Breast epithelium (tissue), 4 donors: ENCODE measurements around the gene DRC3. TPM values are rescaled to one million over a fixed set of nuclear protein-coding genes. Genes with fewer than 3 reads are reported as not detected.

Experiments used
- DNase-seq, 2 donors: peaks; one replicate each; pipeline ENCODE4 v3.0.0-alpha.2; 2019; ENCODE audit warnings: low spot score in 2 of 2
- H3K27ac ChIP-seq, 2 donors: fragments of 200-600 bp; sonication (generic) in 1 of 2; one replicate each; pipeline ENCODE4 v1.5.1; 2016 to 2019; ENCODE audit warnings: mild to moderate bottlenecking in 1 of 2
- H3K27me3 ChIP-seq, 2 donors: fragments of 200-600 bp; sonication (generic) in 1 of 2; one replicate each; pipeline versions ENCODE4 v1.5.1 to v1.6.0; 2017 to 2019; ENCODE audit warnings: control low read depth in 1 of 2, mild to moderate bottlenecking in 1 of 2
- H3K36me3 ChIP-seq: fragments of 200-600 bp; one replicate; pipeline ENCODE4 v1.5.1; 2019
- H3K4me1 ChIP-seq, 2 donors: fragments of 200-600 bp; sonication (generic); one replicate each; pipeline ENCODE4 v1.5.1; 2016 to 2019; ENCODE audit warnings: control low read depth in 1 of 2
- H3K4me3 ChIP-seq, 3 donors: fragments of 200-600 bp; sonication (generic); 1 replicate in 2 of 3; 2 replicates in 1 of 3; pipeline ENCODE4 v1.5.1; 2016 to 2019; ENCODE audit warnings: mild to moderate bottlenecking in 3 of 3, moderate library complexity in 2 of 3
- H3K9me3 ChIP-seq, 2 donors: fragments of 200-600 bp; sonication (generic) in 1 of 2; one replicate each; pipeline ENCODE4 v1.5.1; 2016 to 2019; ENCODE audit warnings: control low read depth in 1 of 2
- POLR2A ChIP-seq: fragments of 450-650 bp; IDR thresholded peaks from one replicate; pipeline ENCODE4 v1.6.1; 2016; ENCODE audit warnings: antibody characterized with exemption, mild to moderate bottlenecking, moderate library complexity
- POLR2AphosphoS5 ChIP-seq, 3 donors: sonication (generic); formaldehyde crosslinking; IDR thresholded peaks; one replicate each; pipeline ENCODE4 v1.6.1; 2017; ENCODE audit warnings: antibody characterized with exemption in 3 of 3
- intact Hi-C: fragments of 100-400 bp; cut with DNase I; formaldehyde crosslinking; loops from one replicate; pipeline ENCODE4 v1.15.1; 2023; ENCODE audit warnings: low total_unique reads
- total RNA-seq, 3 donors: library from RNA; depleted of rRNA; stranded (reverse); fragments of >200 nt; gene quantifications; one replicate each; pipeline ENCODE4 v1.1.0, GENCODE V29; 2016
- TF ChIP-seq, protein P1 (sequence below), 3 donors: fragments of 450-650 bp; IDR thresholded peaks; one replicate each; pipeline ENCODE4 v1.5.1; 2016 to 2017; ENCODE audit warnings: antibody characterized with exemption in 3 of 3, mild to moderate bottlenecking in 3 of 3, moderate library complexity in 3 of 3

Gene DRC3
- total RNA-seq, 3 donors from 2014 or later: 0.96 to 18.0 (median 10.5) TPM

DNA sequence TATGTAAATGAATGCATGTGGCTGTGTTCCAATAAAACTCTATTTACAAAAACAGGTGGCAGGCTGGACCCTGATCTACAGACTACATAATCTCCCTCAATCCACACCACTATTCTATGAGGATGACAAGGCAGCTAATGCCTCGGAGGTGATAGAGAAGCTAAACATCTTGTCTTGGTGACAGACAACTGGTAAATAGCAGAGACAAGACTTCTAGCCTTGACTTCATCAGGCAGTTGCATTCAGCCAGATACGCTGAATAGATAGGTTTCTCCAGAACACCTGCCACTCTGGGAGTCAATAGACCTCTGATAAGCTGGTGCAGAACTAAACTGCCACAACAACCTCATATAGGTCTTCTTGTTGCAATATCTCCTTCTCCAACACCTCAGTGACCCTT, 63.0 kb downstream of the DRC3 start:
- DNase-seq: no peak
- Histone ChIP-seq H3K4me1 (peaks cover 10 to 13% of the 10 kb centered on the region in 2 donors), H3K4me3 (no peak overlapping the region), H3K27me3 (no peaks in the 10 kb centered on the region), H3K27ac (no peak overlapping the region), H3K36me3 (no peaks in the 10 kb centered on the region), H3K9me3 (no peaks in the 10 kb centered on the region)
- TF ChIP-seq POLR2A (no peak), POLR2AphosphoS5 (IDR thresholded peaks at IDR 0.05) (no peak)
- TF ChIP-seq, protein P1, sequence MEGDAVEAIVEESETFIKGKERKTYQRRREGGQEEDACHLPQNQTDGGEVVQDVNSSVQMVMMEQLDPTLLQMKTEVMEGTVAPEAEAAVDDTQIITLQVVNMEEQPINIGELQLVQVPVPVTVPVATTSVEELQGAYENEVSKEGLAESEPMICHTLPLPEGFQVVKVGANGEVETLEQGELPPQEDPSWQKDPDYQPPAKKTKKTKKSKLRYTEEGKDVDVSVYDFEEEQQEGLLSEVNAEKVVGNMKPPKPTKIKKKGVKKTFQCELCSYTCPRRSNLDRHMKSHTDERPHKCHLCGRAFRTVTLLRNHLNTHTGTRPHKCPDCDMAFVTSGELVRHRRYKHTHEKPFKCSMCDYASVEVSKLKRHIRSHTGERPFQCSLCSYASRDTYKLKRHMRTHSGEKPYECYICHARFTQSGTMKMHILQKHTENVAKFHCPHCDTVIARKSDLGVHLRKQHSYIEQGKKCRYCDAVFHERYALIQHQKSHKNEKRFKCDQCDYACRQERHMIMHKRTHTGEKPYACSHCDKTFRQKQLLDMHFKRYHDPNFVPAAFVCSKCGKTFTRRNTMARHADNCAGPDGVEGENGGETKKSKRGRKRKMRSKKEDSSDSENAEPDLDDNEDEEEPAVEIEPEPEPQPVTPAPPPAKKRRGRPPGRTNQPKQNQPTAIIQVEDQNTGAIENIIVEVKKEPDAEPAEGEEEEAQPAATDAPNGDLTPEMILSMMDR (IDR thresholded peaks at IDR 0.05): no peak
- intact Hi-C loops: loop anchor here (10.0 kb wide), 1 partner anchor 221 kb away; no protein-coding TSS in a partner anchor

DNA sequence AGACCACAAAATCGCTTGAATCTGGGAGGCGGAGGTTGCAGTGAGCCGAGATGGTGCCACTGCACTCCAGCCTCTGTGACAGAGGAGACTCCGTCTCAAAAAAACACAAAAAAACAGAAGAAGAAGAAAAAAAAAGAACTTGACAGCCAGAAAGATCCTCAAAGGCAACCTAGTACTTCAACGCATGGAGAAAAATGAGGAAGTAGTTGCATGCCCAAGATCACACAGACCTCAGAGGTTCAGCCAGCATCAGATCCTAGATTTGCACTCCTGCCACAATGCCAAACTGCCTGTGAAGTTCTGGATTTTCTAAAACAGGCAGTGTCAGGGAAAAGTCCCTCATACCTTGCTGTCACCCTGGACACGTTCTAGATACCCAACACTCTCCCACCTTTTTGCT, 64.8 kb downstream of the DRC3 start:
- no peaks in the 10 kb centered on the region for H3K9me3 ChIP-seq
- no peaks in the 10 kb centered on the region for H3K27me3 ChIP-seq
- no peak for TF ChIP-seq POLR2A
- TF ChIP-seq, protein P1 (IDR thresholded peaks at IDR 0.05): no peak
- no peak for TF ChIP-seq POLR2AphosphoS5 (IDR thresholded peaks at IDR 0.05)
- no peak overlapping the region for H3K4me3 ChIP-seq
- intact Hi-C loops: loop anchor here (10.0 kb wide), 1 partner anchor 223 kb away; no protein-coding TSS in a partner anchor
- H3K27ac ChIP-seq: no peak overlapping the region
- no peak for DNase-seq
- peaks cover 16 to 28% of the 10 kb centered on the region in 2 donors for H3K4me1 ChIP-seq
- H3K36me3 ChIP-seq: no peaks in the 10 kb centered on the region

GRCh38 chr17:18038149-18038850, 65.6 kb downstream of the DRC3 start:
- TF ChIP-seq POLR2AphosphoS5 (IDR thresholded peaks at IDR 0.05) (no peak), POLR2A (no peak)
- TF ChIP-seq, protein P1 (IDR thresholded peaks at IDR 0.05): no peak
- no peaks in the 10 kb centered on the region for H3K27me3 ChIP-seq
- H3K27ac ChIP-seq: peak overlapping the region; percentile 61 to 90
- no peaks in the 10 kb centered on the region for H3K36me3 ChIP-seq
- peak overlapping the region; percentile 81 to 99 (median 91) for H3K4me3 ChIP-seq
- peaks cover 16 to 28% of the 10 kb centered on the region in 2 donors for H3K4me1 ChIP-seq
- no peaks in the 10 kb centered on the region for H3K9me3 ChIP-seq
- intact Hi-C loops: loop anchor here (10.0 kb wide), 1 partner anchor 223 kb away; no protein-coding TSS in a partner anchor
- DNase-seq: no peak

GRCh38 chr17:18038861-18039534, 66.3 kb downstream of the DRC3 start, which contains the start of the genes ATPAF2 and GID4:
ATPAF2 (minus strand) TSS chr17:18039168; CDS start chr17:18039013, 155 bp downstream.
GID4 (plus strand) TSS chr17:18039408; CDS start chr17:18039465, 57 bp downstream.
- H3K4me1 ChIP-seq: peaks cover 16 to 28% of the 10 kb centered on the region in 2 donors
- no peaks in the 10 kb centered on the region for H3K36me3 ChIP-seq
- TF ChIP-seq POLR2A (no peak), POLR2AphosphoS5 (IDR thresholded peaks at IDR 0.05) (peak; percentile 66 to 89 (median 82))
- TF ChIP-seq, protein P1 (IDR thresholded peaks at IDR 0.05): no peak
- DNase-seq: peak; percentile 99 to 100
- peak within 1 kb of the TSS; percentile 81 to 99 (median 91) for H3K4me3 ChIP-seq
- H3K27me3 ChIP-seq: no peaks in the 10 kb centered on the region
- H3K27ac ChIP-seq: peak within 1 kb of the TSS; percentile 61 to 90
- intact Hi-C loops: loop anchor here (10.0 kb wide), 1 partner anchor 224 kb away; no protein-coding TSS in a partner anchor
- no peaks in the 10 kb centered on the region for H3K9me3 ChIP-seq
